K562 (cell line): ENCODE results near the gene TTLL10. TPM values are rescaled to one million over a fixed set of nuclear protein-coding genes. Genes with fewer than 3 reads are reported as not detected.

Source experiments
- ATAC-seq: fragments of 200-7000 bp; cut with Tn5 transposase; 3 replicates; pipeline ENCODE4 v1.9.1; 2020; ENCODE audit warnings: moderate library complexity
- BruUV-seq: library from RNA; stranded (reverse); fragments of 400-500 nt; replicated peaks from 2 replicates; lab custom pipeline; 2021; lab: Mats Ljungman, UMichigan
- CTCF ChIA-PET: fragments of 300-600 bp; formaldehyde crosslinking; extraction: SDS; loops from one replicate; lab custom pipeline; 2021; ENCODE audit warnings: low intra/inter-chr PET ratio; lab: Yijun Ruan, JAX
- POLR2A ChIA-PET: fragments of 300-600, 350-650 bp; sonication (Branson Sonifier 250); formaldehyde crosslinking; extraction: SDS; loops from one replicate; lab custom pipeline; 2021; ENCODE audit warnings: antibody characterized with exemption, inconsistent platforms; lab: Yijun Ruan, JAX
- DNase-seq, 4 experiments: peaks; one replicate each; pipeline versions ENCODE4 v3.0.0 to v3.0.0-alpha.2; 2011 to 2018; ENCODE audit warnings: low spot score in 3 of 4, mixed read lengths in 3 of 4; ENCODE audit errors: extremely low read depth in 1 of 4
- FAIRE-seq: peaks from 2 replicates; lab custom pipeline; 2011; peaks lifted over from hg19 to GRCh38; lab: Jason Lieb, UNC
- H2AFZ ChIP-seq: 2 replicates; pipeline ENCODE4 v1.6.0; 2011; ENCODE audit warnings: low read depth, low read length, control low read depth, inconsistent platforms
- H3K27ac ChIP-seq: fragments of 200-600 bp; 3 replicates; pipeline ENCODE4 v1.8.0; 2011; ENCODE audit warnings: low read depth, mild to moderate bottlenecking, control low read depth, inconsistent platforms, low read length, moderate library complexity, mixed read lengths; ENCODE audit errors: extremely low read depth
- H3K27me3 ChIP-seq, 2 experiments: fragments of 300-600 bp in 1 of 2; 2 replicates in 1 of 2; 3 replicates in 1 of 2; pipeline versions ENCODE4 v1.6.0 to v1.8.0; 2011; ENCODE audit warnings: inconsistent platforms in 2 of 2, low read length in 2 of 2, mild to moderate bottlenecking in 1 of 2, mixed read lengths in 1 of 2, moderate library complexity in 1 of 2; ENCODE audit not compliant: control insufficient read depth in 2 of 2, insufficient read depth in 2 of 2
- H3K36me3 ChIP-seq: fragments of 300-600 bp; 3 replicates; pipeline ENCODE4 v1.8.0; 2011; ENCODE audit warnings: mild to moderate bottlenecking, low read length, inconsistent platforms; ENCODE audit not compliant: control insufficient read depth, insufficient read depth
- H3K4me1 ChIP-seq, 2 experiments: fragments of 200-600 bp in 1 of 2; replicated peaks in 1 of 2; 2 replicates in 1 of 2; 3 replicates in 1 of 2; pipeline versions ENCODE4 v1.5.1 to v1.8.0; 2011; ENCODE audit warnings: inconsistent platforms in 2 of 2, low read length in 2 of 2, mild to moderate bottlenecking in 1 of 2, mixed read lengths in 1 of 2, moderate library complexity in 1 of 2; ENCODE audit not compliant: control insufficient read depth in 2 of 2, insufficient read depth in 2 of 2
- H3K4me2 ChIP-seq: 2 replicates; pipeline ENCODE4 v1.6.1; 2011; ENCODE audit warnings: low read length, control low read depth, inconsistent platforms, mixed read lengths; ENCODE audit not compliant: insufficient read depth
- H3K4me3 ChIP-seq: fragments of 200-600 bp; sonication (generic), shearing (Covaris generic); 2 replicates; pipeline ENCODE4 v1.5.1; 2016; ENCODE audit warnings: control low read depth, inconsistent platforms
- H3K79me2 ChIP-seq: fragments of 200-600 bp; 3 replicates; pipeline ENCODE4 v1.8.0; 2011; ENCODE audit warnings: low read length, inconsistent platforms; ENCODE audit not compliant: control insufficient read depth, insufficient read depth
- H3K9ac ChIP-seq, 2 experiments: 2 replicates each; pipeline versions ENCODE4 v1.6.0 to v1.6.1; 2011; ENCODE audit warnings: low read depth in 2 of 2, low read length in 2 of 2, control low read depth in 1 of 2, inconsistent platforms in 1 of 2, mild to moderate bottlenecking in 1 of 2, mixed read lengths in 1 of 2; ENCODE audit not compliant: insufficient read depth in 1 of 2
- H3K9me1 ChIP-seq: one replicate; pipeline ENCODE4 v1.6.0; 2011; ENCODE audit warnings: inconsistent platforms, mild to moderate bottlenecking, low read length, moderate library complexity; ENCODE audit not compliant: control insufficient read depth, insufficient read depth
- H3K9me3 ChIP-seq: replicated peaks from 2 replicates; pipeline ENCODE4 v1.5.1; 2011; ENCODE audit warnings: low read depth, low read length, inconsistent platforms; ENCODE audit not compliant: control insufficient read depth, insufficient read depth
- H4K20me1 ChIP-seq: replicated peaks from 2 replicates; pipeline ENCODE4 v1.6.1; 2011; ENCODE audit warnings: low read length, inconsistent platforms, mixed read lengths; ENCODE audit not compliant: control insufficient read depth, insufficient read depth
- TEAD4 ChIP-seq, 2 experiments: sonication (generic) in 1 of 2; formaldehyde crosslinking in 1 of 2; IDR thresholded peaks; 2 replicates each; pipeline versions ENCODE4 v1.6.1 to v1.8.0; 2012 to 2022; ENCODE audit warnings: borderline replicate concordance in 1 of 2, inconsistent platforms in 1 of 2, low read length in 1 of 2, mild to moderate bottlenecking in 1 of 2, missing genetic modification reagents in 1 of 2
- ZBTB7A ChIP-seq: IDR thresholded peaks from 2 replicates; pipeline ENCODE4 v1.6.1; 2011; ENCODE audit warnings: low read depth, mild to moderate bottlenecking, low read length, moderate library complexity, borderline replicate concordance; ENCODE audit not compliant: control insufficient read depth
- WGBS: fragments of 100-300 bp; shearing (Covaris generic); methylation state at CpG from one replicate; pipeline ENCODE4 v1.1.6; 2016; ENCODE audit warnings: low coverage, mixed read lengths; ENCODE audit not compliant: insufficient coverage; ENCODE audit errors: missing lambda C conversion rate; 5-methylcytosine and 5-hydroxymethylcytosine counted together
- in situ Hi-C: fragments of 300-500 bp; cut with MboI; formaldehyde crosslinking; loops from 4 replicates; pipeline ENCODE4 v1.15.0; 2018; ENCODE audit warnings: inconsistent platforms, mixed read lengths
- intact Hi-C: fragments of 100-400 bp; cut with micrococcal nuclease; formaldehyde crosslinking; loops from 2 replicates; pipeline ENCODE4 v1.14.2; 2022
- polyA plus RNA-seq, 8 experiments: library from polyadenylated mRNA; depleted of rRNA in 4 of 8; stranded (reverse) in 5 of 8; unstranded in 3 of 8; fragments of >200 nt; fragmentation: Nextera tagmentation in 2 of 8; fragmentation: Illumina TruSeq in 1 of 8; extraction: Ambion mirVana in 2 of 8; extraction: Trizol in 1 of 8; gene quantifications; 2 replicates each; pipeline versions ENCODE4 v1.2.1 to v1.2.3, GENCODE V29; 2011 to 2014; ENCODE audit warnings: inconsistent platforms in 1 of 8, missing spikeins in 1 of 8
- total RNA-seq, 7 experiments: library from RNA; depleted of rRNA in 6 of 7; stranded (reverse); fragments of >200 nt in 6 of 7; fragmentation: Illumina TruSeq in 2 of 7; extraction: Trizol in 2 of 7; gene quantifications; 2 replicates each; pipeline versions ENCODE4 v1.2.1 to v1.2.3, GENCODE V29; 2011 to 2021; ENCODE audit warnings: low replicate concordance in 1 of 7

TTLL10 gene
- total and polyA plus RNA-seq, 9 of the 15 experiments (the other 6 are each of a cell fraction or from before 2014, with no cell fraction given): not detected

GRCh38 chr1:1204998-1205768, 31.5 kb downstream of the TTLL10 start:
- H3K9me1 ChIP-seq: no peaks in the 10 kb centered on the region
- H3K9ac ChIP-seq: peak overlapping the region in 1 of 2 experiments; percentile 39; a peak in 1 of 4 replicates
- ChIA-PET POLR2A (interaction anchor here (0.6 to 1.7 kb wide), 5 partner anchors 9 to 137 kb away, joined by 3 to 5 read pairs (median 4); no protein-coding TSS in a partner anchor), CTCF (no interaction called here)
- FAIRE-seq (no peak), ATAC-seq (peak; percentile 3; the same call in 1 of the 3 replicates), DNase-seq (no peak)
- H3K4me1 ChIP-seq: peaks cover 13 to 91% of the 10 kb centered on the region in 2 experiments; a peak in 4 of 5 replicates
- in situ Hi-C loops: no loop called here
- no peak overlapping the region for H3K4me3 ChIP-seq
- no peak overlapping the region for H3K4me2 ChIP-seq
- intact Hi-C loops: loop anchor here (5.0 kb wide), 1 partner anchor 83 kb away; no protein-coding TSS in a partner anchor
- H3K79me2 ChIP-seq: no peaks in the 10 kb centered on the region
- no peaks in the 10 kb centered on the region for H3K27me3 ChIP-seq
- H3K36me3 ChIP-seq: no peaks in the 10 kb centered on the region
- H2AFZ ChIP-seq: no peak overlapping the region
- TF ChIP-seq ZBTB7A (peak; percentile 20; the same call in 1 of the 2 replicates), TEAD4 (IDR thresholded peaks at IDR 0.05; ENCODE audit: low read length) (no peak), TEAD4 (CRISPR knock-in tag; IDR thresholded peaks at IDR 0.05; ENCODE audit: borderline replicate concordance) (no peak)
- 26% methylated on average over 18 of the region's 19 CpGs for WGBS
- no peaks in the 10 kb centered on the region for H3K9me3 ChIP-seq
- H3K27ac ChIP-seq: no peak overlapping the region
- BruUV-seq: no TSS peak
- no peaks in the 10 kb centered on the region for H4K20me1 ChIP-seq
